ENCODE results near the gene ZNF701. TPM values are rescaled to one million over a fixed set of nuclear protein-coding genes. Genes with fewer than 3 reads are reported as not detected.
"Not testable (repeated sequence)": the region's sequence is repeated elsewhere in the genome, so short reads cannot be mapped to it uniquely, and the experiment has no call there.

Gene ZNF701
- total and polyA plus RNA-seq, 3 donors from 2014 or later = 8.9 to 22.4 (median 21.3) TPM

DNA sequence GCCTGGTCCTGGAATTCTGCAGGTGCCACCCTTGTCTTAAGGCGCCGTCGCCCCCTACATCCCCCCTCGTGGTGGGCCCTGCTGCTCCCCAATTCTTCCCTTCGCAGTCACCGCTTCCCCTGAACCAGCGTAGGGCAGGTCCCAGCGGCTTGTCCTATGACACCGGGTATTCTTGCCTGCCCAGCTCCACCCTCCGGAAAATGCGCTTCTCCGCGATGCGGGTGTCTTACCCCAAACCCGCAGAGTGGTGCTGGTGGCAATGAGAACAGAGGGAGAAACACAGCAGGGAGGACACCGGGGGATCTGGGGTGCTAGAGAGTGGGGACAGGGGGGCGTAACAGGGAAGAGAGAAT lies 33.7 kb upstream of the ZNF701 start:
- intact Hi-C loops (cut with DNase I; ENCODE audit: low total_unique reads) = no loop called here
- H3K27me3 ChIP-seq = no peaks in the 10 kb centered on the region
- no peak for TF ChIP-seq POLR2A (IDR thresholded peaks at IDR 0.05)
- TF ChIP-seq, protein P1, sequence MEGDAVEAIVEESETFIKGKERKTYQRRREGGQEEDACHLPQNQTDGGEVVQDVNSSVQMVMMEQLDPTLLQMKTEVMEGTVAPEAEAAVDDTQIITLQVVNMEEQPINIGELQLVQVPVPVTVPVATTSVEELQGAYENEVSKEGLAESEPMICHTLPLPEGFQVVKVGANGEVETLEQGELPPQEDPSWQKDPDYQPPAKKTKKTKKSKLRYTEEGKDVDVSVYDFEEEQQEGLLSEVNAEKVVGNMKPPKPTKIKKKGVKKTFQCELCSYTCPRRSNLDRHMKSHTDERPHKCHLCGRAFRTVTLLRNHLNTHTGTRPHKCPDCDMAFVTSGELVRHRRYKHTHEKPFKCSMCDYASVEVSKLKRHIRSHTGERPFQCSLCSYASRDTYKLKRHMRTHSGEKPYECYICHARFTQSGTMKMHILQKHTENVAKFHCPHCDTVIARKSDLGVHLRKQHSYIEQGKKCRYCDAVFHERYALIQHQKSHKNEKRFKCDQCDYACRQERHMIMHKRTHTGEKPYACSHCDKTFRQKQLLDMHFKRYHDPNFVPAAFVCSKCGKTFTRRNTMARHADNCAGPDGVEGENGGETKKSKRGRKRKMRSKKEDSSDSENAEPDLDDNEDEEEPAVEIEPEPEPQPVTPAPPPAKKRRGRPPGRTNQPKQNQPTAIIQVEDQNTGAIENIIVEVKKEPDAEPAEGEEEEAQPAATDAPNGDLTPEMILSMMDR (IDR thresholded peaks at IDR 0.05) = no peak
- H3K36me3 ChIP-seq (ENCODE audit: low read depth, missing control alignments) = no peaks in the 10 kb centered on the region
- DNase-seq = no peak
- WGBS, 2 donors = 4 to 9% methylated on average over 8 to 16 of the region's 17 CpGs
- H3K4me3 ChIP-seq = peak overlapping the region; percentile 58 to 62
- H3K4me1 ChIP-seq = no peaks in the 10 kb centered on the region
- peak overlapping the region in 1 of 2 donors; percentile 76 for H3K27ac ChIP-seq
- H3K9me3 ChIP-seq = no peaks in the 10 kb centered on the region

DNA sequence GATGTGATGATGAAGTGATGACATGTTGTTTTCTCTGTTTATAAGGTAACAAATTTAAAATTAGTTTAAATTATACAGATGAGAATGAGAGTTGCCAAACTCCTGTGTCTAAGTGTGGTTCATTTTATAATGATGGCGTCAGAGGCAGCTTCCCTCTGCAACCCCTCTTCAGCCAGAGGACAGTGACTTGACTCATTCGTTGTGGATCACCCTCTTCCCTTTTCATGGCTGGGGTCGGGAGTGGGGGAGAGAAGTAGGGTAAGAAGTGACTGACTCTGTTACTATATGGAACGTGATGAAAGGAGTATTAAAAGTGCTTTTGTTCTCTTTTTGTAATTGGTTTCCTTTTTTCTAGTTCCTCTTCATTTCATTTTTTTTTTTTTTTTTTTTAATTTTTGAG lies 31.3 kb upstream of the ZNF701 start:
- H3K27ac ChIP-seq; intact Hi-C loops (cut with DNase I; ENCODE audit: low total_unique reads); H3K36me3 ChIP-seq (ENCODE audit: low read depth, missing control alignments); H3K4me1 ChIP-seq; H3K27me3 ChIP-seq; H3K9me3 ChIP-seq; H3K4me3 ChIP-seq; DNase-seq: not testable (repeated sequence)
- WGBS, 2 donors = 68 to 82% methylated on average over 4 of the region's 4 CpGs

DNA sequence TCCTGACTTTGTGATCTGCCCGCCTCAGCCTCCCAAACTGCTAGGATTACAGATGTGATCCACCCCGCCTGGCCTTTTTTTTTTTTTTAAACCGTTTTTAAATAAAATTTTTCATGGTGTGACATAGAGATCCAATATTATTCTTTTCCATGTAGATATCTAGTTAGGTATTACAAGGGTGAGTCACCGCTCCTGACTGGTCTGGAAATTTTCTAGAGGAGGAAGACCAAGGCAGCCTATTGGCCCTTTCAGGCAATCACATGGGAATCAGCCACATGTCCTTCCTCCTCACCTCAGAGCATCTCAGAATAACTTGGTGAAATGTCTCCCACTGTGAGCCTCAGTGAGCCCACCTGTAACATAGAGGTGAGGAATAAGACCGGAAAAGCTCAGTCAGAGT lies 28.9 kb upstream of the ZNF701 start:
- H3K9me3 ChIP-seq; H3K27me3 ChIP-seq; H3K36me3 ChIP-seq (ENCODE audit: low read depth, missing control alignments); H3K4me3 ChIP-seq; H3K27ac ChIP-seq; intact Hi-C loops (cut with DNase I; ENCODE audit: low total_unique reads); H3K4me1 ChIP-seq; DNase-seq: not testable (repeated sequence)
- WGBS, 2 donors = 94 to 96% methylated on average over 5 of the region's 5 CpGs

DNA sequence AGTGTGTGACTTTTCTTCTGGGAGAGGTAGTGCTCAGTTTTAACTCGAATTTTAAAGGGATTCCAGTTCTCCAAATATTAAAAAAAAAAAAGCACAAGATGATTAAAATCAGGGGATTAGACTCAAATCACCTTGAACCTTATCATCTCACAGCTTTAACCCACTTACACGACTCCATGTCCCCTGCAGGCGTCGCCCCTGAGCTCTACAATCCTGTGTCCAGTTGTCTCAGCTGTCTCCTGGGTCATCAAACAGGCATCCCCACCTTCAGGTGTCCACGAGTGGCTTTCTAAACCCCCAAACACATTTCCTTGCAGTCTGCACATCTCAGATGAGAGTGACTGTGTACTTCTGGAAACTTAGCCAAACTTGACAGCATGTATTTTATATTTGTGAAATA lies 28.5 kb upstream of the ZNF701 start:
- Histone ChIP-seq H3K4me3 (no peak overlapping the region), H3K36me3 (ENCODE audit: low read depth, missing control alignments) (no peaks in the 10 kb centered on the region), H3K27me3 (no peaks in the 10 kb centered on the region), H3K27ac (no peak overlapping the region), H3K9me3 (no peaks in the 10 kb centered on the region), H3K4me1 (no peaks in the 10 kb centered on the region)
- DNase-seq = no peak
- 83 to 85% methylated on average over 5 of the region's 5 CpGs for WGBS, 2 donors
- intact Hi-C loops (cut with DNase I; ENCODE audit: low total_unique reads) = no loop called here
- TF ChIP-seq POLR2A (IDR thresholded peaks at IDR 0.05) = no peak
- TF ChIP-seq, protein P1 (IDR thresholded peaks at IDR 0.05) = no peak

DNA sequence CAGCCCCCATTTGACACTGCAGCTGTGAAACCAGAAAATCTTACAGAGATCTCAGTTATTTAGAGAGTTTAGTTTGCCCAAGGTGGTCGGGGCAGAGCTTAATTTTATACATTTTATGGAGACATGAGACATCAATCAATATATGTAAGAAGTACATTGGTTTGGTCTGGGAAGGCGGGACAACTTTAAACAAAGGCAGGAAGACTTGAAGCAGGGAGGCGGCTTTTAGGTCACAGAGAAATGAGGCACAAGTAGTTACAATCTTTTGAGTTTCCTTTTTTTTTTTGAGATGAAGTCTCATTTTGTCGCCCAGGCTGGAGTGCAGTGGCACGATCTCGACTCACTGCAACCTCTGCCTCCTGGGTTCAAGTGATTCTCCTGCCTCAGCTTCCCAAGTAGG lies 27.5 kb upstream of the ZNF701 start:
- intact Hi-C loops (cut with DNase I; ENCODE audit: low total_unique reads); H3K27me3 ChIP-seq; DNase-seq; H3K27ac ChIP-seq; H3K4me1 ChIP-seq; H3K9me3 ChIP-seq; H3K4me3 ChIP-seq; H3K36me3 ChIP-seq (ENCODE audit: low read depth, missing control alignments): not testable (repeated sequence)
- 82 to 87% methylated on average over 6 of the region's 6 CpGs for WGBS, 2 donors

DNA sequence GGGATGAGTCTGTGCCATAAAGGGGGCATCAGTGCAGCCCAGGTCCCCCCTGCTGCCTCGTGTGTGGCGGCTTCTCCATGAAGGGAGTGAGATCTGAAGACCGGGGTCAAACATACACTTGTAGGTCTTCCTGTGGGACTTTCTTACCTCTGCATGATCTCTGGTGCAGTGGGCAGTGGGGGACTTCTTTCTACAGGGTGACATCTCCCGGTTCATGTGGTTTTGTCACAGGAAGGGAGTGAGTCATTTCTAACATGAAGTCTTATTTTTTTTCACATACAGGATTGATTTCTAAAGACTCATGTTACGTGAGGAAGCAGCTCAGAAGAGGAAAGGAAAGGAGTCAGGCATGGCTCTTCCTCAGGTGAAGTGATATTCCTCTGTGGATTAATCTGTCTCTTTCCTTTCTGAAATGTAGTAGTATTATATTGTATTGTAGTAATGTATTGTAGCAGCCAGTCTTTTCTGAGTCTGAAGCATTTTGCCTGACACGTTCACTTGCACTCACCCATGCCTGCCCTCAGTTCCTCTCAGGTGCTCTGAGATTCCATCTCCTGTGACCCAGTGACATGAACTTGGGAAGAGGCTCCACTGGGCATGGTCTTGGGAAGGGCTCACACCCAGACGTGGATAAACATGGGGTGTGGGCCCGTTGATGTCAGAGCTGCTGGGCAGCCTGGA lies 27.0 kb upstream of the ZNF701 start:
- H3K27me3 ChIP-seq = no peaks in the 10 kb centered on the region
- H3K27ac ChIP-seq = no peak overlapping the region
- H3K36me3 ChIP-seq (ENCODE audit: low read depth, missing control alignments) = no peaks in the 10 kb centered on the region
- TF ChIP-seq, protein P1 (IDR thresholded peaks at IDR 0.05) = no peak
- no peak for TF ChIP-seq POLR2A (IDR thresholded peaks at IDR 0.05)
- 86 to 88% methylated on average over 8 of the region's 8 CpGs for WGBS, 2 donors
- DNase-seq = no peak
- H3K9me3 ChIP-seq = no peaks in the 10 kb centered on the region
- no peaks in the 10 kb centered on the region for H3K4me1 ChIP-seq
- intact Hi-C loops (cut with DNase I; ENCODE audit: low total_unique reads) = no loop called here
- H3K4me3 ChIP-seq = no peak overlapping the region
